Liver (tissue), 9 donors: ENCODE results near the gene BCAN. TPM values are rescaled to one million over a fixed set of nuclear protein-coding genes. Genes with fewer than 3 reads are reported as not detected.

Experiments used
- DNase-seq: peaks from one replicate; pipeline ENCODE4 v3.0.0-alpha.2; 2017; ENCODE audit warnings: low spot score
- H3K27ac ChIP-seq, 2 donors: one replicate each; pipeline ENCODE4 v1.7.0; 2013; ENCODE audit warnings: inconsistent platforms in 2 of 2, low read length in 2 of 2, control low read depth in 1 of 2, low read depth in 1 of 2, mild to moderate bottlenecking in 1 of 2
- H3K27me3 ChIP-seq, 4 donors: one replicate each; pipeline versions ENCODE4 v1.6.1 to v1.7.0; 2013; ENCODE audit warnings: low read length in 3 of 4, inconsistent platforms in 1 of 4, mild to moderate bottlenecking in 1 of 4, moderate library complexity in 1 of 4; ENCODE audit not compliant: control insufficient read depth in 4 of 4, insufficient read depth in 4 of 4
- H3K36me3 ChIP-seq, 4 donors: one replicate each; pipeline versions ENCODE4 v1.6.1 to v1.7.0; 2013; ENCODE audit warnings: low read length in 3 of 4, mild to moderate bottlenecking in 3 of 4, low read depth in 1 of 4, moderate library complexity in 1 of 4; ENCODE audit not compliant: control insufficient read depth in 4 of 4, insufficient read depth in 3 of 4
- H3K4me1 ChIP-seq, 4 donors: one replicate each; pipeline versions ENCODE4 v1.6.1 to v1.7.0; 2013; ENCODE audit warnings: low read length in 3 of 4, mild to moderate bottlenecking in 3 of 4, moderate library complexity in 1 of 4; ENCODE audit not compliant: control insufficient read depth in 4 of 4, insufficient read depth in 4 of 4
- H3K4me3 ChIP-seq, 3 donors: one replicate each; pipeline versions ENCODE4 v1.6.1 to v1.7.0; 2013; ENCODE audit warnings: low read length in 3 of 3, control low read depth in 1 of 3, low read depth in 1 of 3, mild to moderate bottlenecking in 1 of 3
- H3K9ac ChIP-seq, 2 donors: one replicate each; pipeline ENCODE4 v1.7.0; 2013; ENCODE audit warnings: low read length in 2 of 2, mild to moderate bottlenecking in 2 of 2, moderate library complexity in 2 of 2, control low read depth in 1 of 2, low read depth in 1 of 2
- H3K9me3 ChIP-seq, 4 donors: one replicate each; pipeline versions ENCODE4 v1.6.1 to v1.7.0; 2013; ENCODE audit warnings: low read length in 3 of 4; ENCODE audit not compliant: control insufficient read depth in 4 of 4
- CTCF ChIP-seq: fragments of 150-350 bp; IDR thresholded peaks from 2 replicates; pipeline ENCODE4 v1.5.1; 2017; ENCODE audit warnings: improper control_type of control experiment, low read depth, low read length; ENCODE audit not compliant: missing input control
- EGR1 ChIP-seq, 2 donors: IDR thresholded peaks; 2 replicates each; pipeline ENCODE4 v1.6.1; 2016 to 2018; ENCODE audit warnings: antibody characterized with exemption in 2 of 2, low read depth in 2 of 2
- FOXA1 ChIP-seq: IDR thresholded peaks from 2 replicates; pipeline ENCODE4 v1.6.1; 2016; ENCODE audit warnings: antibody characterized with exemption
- FOXA2 ChIP-seq: IDR thresholded peaks from 2 replicates; pipeline ENCODE4 v1.6.1; 2016; ENCODE audit warnings: antibody characterized with exemption
- GABPA ChIP-seq, 2 donors: IDR thresholded peaks in 1 of 2; conservative IDR thresholded peaks in 1 of 2; 2 replicates each; pipeline ENCODE4 v1.6.1; 2016; ENCODE audit warnings: antibody characterized with exemption in 2 of 2, mild to moderate bottlenecking in 1 of 2, moderate library complexity in 1 of 2
- HNF4A ChIP-seq, 2 donors: conservative IDR thresholded peaks; 2 replicates each; pipeline ENCODE4 v1.6.1; 2016; ENCODE audit warnings: antibody characterized with exemption in 2 of 2, mild to moderate bottlenecking in 2 of 2
- HNF4G ChIP-seq: IDR thresholded peaks from 2 replicates; pipeline ENCODE4 v1.6.1; 2016; ENCODE audit warnings: antibody characterized with exemption
- JUND ChIP-seq, 2 donors: IDR thresholded peaks; 2 replicates each; pipeline ENCODE4 v1.6.1; 2016; ENCODE audit warnings: antibody characterized with exemption in 2 of 2
- NR2F2 ChIP-seq: IDR thresholded peaks from 2 replicates; pipeline ENCODE4 v1.6.1; 2016; ENCODE audit warnings: antibody characterized with exemption
- RAD21 ChIP-seq, 2 donors: IDR thresholded peaks; 2 replicates each; pipeline ENCODE4 v1.6.1; 2016; ENCODE audit warnings: antibody characterized with exemption in 2 of 2, mild to moderate bottlenecking in 2 of 2
- REST ChIP-seq: IDR thresholded peaks from 2 replicates; pipeline ENCODE4 v1.6.1; 2016; ENCODE audit warnings: antibody characterized with exemption, mild to moderate bottlenecking
- TAF1 ChIP-seq: conservative IDR thresholded peaks from 2 replicates; pipeline ENCODE4 v1.6.1; 2016; ENCODE audit warnings: antibody characterized with exemption, mild to moderate bottlenecking
- YY1 ChIP-seq: IDR thresholded peaks from 2 replicates; pipeline ENCODE4 v1.6.1; 2016; ENCODE audit warnings: antibody characterized with exemption, mild to moderate bottlenecking
- WGBS: extraction: QIAGEN DNeasy Blood & Tissue Kit; methylation state at CpG from one replicate; pipeline ENCODE4 v1.1.7; 2013; 5-methylcytosine and 5-hydroxymethylcytosine counted together
- polyA plus RNA-seq, 2 donors: library from polyadenylated mRNA; stranded (reverse) in 1 of 2; unstranded in 1 of 2; fragments of 200-250 nt in 1 of 2; fragments of >200 nt in 1 of 2; fragmentation: Nextera tagmentation in 1 of 2; extraction: Ambion mirVana in 1 of 2; gene quantifications; one replicate each; pipeline versions ENCODE4 v1.2.1 to v1.2.3, GENCODE V29; 2013 to 2015
- total RNA-seq, 2 donors: library from RNA; depleted of rRNA; stranded (reverse); fragments of >200 nt; gene quantifications; one replicate each; pipeline ENCODE4 v1.2.3, GENCODE V29; 2014
- TF ChIP-seq, protein P1 (sequence below): IDR thresholded peaks from 2 replicates; pipeline ENCODE4 v1.6.1; 2016; ENCODE audit warnings: antibody characterized with exemption
- TF ChIP-seq, protein P2 (sequence below): IDR thresholded peaks from 2 replicates; pipeline ENCODE4 v1.6.1; 2016; ENCODE audit warnings: antibody characterized with exemption
- donor health status: healthy.
- donor health status: healthy.
- donor health status: healthy.
- donor health status: healthy.
- donor health status: healthy.

The BCAN gene
- total and polyA plus RNA-seq, 4 donors: 0.02 TPM; not detected in 3

DNA sequence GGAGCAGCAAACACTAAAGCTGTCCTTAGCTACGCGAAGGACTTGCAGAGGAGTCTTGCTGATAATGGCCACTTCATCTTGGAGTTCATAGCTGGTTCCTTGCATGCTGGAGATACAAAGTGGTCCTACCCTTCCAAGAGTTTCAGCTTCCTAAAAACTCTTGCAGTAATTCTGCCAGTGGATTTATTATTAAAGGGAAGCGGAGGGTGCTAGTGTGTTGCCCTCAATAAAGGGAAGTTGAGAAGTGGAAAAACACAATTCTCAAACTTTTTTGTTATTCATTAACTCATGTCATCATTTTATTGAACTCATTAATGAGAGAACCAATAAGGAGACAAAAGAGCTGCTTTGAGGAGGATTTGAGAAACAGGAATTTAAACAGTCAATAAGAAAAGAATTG, 29.3 kb upstream of the BCAN start:
- no peaks in the 10 kb centered on the region for H3K9me3 ChIP-seq
- no peaks in the 10 kb centered on the region for H3K4me1 ChIP-seq
- no peak overlapping the region for H3K9ac ChIP-seq
- peaks cover 0 to 4% (median 0%) of the 10 kb centered on the region in 4 donors for H3K27me3 ChIP-seq
- no peaks in the 10 kb centered on the region for H3K36me3 ChIP-seq
- no peak for TF ChIP-seq HNF4A (conservative IDR thresholded peaks at IDR 0.05)
- TF ChIP-seq, protein P1, sequence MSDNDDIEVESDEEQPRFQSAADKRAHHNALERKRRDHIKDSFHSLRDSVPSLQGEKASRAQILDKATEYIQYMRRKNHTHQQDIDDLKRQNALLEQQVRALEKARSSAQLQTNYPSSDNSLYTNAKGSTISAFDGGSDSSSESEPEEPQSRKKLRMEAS: no peak
- no peak for TF ChIP-seq REST
- no peak for TF ChIP-seq NR2F2
- no peak for TF ChIP-seq TAF1
- TF ChIP-seq FOXA2: no peak
- no peak for TF ChIP-seq CTCF
- TF ChIP-seq, protein P2, sequence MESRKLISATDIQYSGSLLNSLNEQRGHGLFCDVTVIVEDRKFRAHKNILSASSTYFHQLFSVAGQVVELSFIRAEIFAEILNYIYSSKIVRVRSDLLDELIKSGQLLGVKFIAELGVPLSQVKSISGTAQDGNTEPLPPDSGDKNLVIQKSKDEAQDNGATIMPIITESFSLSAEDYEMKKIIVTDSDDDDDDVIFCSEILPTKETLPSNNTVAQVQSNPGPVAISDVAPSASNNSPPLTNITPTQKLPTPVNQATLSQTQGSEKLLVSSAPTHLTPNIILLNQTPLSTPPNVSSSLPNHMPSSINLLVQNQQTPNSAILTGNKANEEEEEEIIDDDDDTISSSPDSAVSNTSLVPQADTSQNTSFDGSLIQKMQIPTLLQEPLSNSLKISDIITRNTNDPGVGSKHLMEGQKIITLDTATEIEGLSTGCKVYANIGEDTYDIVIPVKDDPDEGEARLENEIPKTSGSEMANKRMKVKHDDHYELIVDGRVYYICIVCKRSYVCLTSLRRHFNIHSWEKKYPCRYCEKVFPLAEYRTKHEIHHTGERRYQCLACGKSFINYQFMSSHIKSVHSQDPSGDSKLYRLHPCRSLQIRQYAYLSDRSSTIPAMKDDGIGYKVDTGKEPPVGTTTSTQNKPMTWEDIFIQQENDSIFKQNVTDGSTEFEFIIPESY: no peak
- H3K4me3 ChIP-seq: no peak overlapping the region
- no peak overlapping the region for H3K27ac ChIP-seq
- 49% methylated on average over 3 of the region's 3 CpGs for WGBS
- no peak for DNase-seq

GRCh38 chr1:156615946-156616345, 26.0 kb upstream of the BCAN start:
- H3K9ac ChIP-seq: no peak overlapping the region
- H3K36me3 ChIP-seq: no peaks in the 10 kb centered on the region
- no peak for DNase-seq
- no peak overlapping the region for H3K4me3 ChIP-seq
- H3K27ac ChIP-seq: no peak overlapping the region
- WGBS: 47% methylated on average over 4 of the region's 4 CpGs
- H3K4me1 ChIP-seq: no peaks in the 10 kb centered on the region
- no peaks in the 10 kb centered on the region for H3K9me3 ChIP-seq
- peaks cover 0 to 4% (median 0%) of the 10 kb centered on the region in 4 donors for H3K27me3 ChIP-seq
- TF ChIP-seq, protein P1: no peak
- TF ChIP-seq HNF4A (conservative IDR thresholded peaks at IDR 0.05) (no peak), FOXA1 (no peak), RAD21 (IDR thresholded peaks at IDR 0.05) (no peak), HNF4G (no peak), YY1 (no peak), FOXA2 (no peak), TAF1 (no peak), CTCF (no peak), JUND (IDR thresholded peaks at IDR 0.05) (no peak), EGR1 (IDR thresholded peaks at IDR 0.05; ENCODE audit: low read depth in 2 of 2) (no peak), GABPA (IDR thresholded peaks at IDR 0.05 in 1 of 2, conservative IDR thresholded peaks at IDR 0.05 in 1 of 2) (no peak)
- TF ChIP-seq, protein P2: no peak
